Measurements from ENCODE around the gene CLSTN3.

CLSTN3 gene

DNA sequence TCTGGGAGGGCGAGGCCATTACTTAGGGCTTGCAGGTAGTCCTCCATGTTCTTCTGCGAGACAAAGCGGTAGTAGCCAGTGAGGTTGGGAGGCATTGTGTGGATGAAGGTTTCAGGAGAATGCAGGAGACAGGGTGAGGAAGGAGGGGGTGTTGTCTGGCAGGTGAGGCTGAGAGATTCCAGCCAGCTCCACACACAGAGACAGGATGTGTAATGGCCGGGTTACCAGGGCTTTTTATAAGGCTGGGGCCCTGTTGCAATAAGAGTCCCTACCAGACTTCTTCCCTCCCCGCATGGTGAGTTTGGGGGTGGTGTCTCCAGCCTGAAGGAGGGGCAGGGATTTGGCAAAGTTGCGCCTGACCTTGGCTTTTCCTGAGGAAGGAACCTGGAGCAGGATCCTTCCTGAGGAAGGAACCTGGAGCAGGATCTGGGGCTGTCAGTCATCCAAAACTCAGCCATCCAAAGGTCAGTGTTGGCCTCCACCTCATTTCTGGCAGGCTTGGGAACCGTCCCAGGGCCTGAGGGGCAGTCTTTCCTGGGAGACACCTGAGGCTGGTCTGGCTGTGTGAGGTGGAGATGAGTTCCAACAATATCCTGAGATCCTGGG, 1.4 kb upstream of the CLSTN3 start, which contains the start of gene RBP5:
Gene RBP5 (minus strand): TSS at position 209 of the 606 bp plus-strand sequence. CDS start 114 bp downstream, at position 95.
- DNase-seq = no peak

DNA sequence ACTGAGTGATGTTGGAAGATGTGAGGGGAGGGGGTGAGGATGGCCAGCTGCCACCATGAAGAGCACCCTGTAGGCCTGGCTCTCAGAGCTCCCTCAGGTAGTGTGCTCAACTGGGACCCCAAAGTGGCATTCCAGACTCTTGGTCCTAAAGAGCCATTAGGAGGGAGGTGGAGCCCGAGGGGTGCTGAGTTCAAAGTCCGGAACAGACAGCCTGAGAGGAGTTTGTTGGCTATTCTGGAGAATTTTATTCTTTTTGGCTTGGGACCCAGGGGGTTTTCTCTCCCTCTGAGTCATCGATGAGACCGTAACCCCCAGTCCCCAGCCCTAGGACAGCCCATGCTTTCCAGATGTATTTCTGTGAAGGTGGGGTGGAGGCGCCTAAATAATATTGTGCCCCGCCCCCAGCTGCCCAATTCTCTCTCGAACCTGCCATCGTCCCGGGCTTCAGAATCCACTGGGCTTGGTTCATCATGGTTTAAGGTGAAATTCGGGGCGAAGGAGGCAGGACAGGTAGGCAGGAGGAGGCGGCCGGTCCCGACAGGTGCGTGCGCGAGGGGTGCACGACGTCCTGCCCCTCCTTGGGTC, 792 bp upstream of the CLSTN3 start:
- no peak for DNase-seq

DNA sequence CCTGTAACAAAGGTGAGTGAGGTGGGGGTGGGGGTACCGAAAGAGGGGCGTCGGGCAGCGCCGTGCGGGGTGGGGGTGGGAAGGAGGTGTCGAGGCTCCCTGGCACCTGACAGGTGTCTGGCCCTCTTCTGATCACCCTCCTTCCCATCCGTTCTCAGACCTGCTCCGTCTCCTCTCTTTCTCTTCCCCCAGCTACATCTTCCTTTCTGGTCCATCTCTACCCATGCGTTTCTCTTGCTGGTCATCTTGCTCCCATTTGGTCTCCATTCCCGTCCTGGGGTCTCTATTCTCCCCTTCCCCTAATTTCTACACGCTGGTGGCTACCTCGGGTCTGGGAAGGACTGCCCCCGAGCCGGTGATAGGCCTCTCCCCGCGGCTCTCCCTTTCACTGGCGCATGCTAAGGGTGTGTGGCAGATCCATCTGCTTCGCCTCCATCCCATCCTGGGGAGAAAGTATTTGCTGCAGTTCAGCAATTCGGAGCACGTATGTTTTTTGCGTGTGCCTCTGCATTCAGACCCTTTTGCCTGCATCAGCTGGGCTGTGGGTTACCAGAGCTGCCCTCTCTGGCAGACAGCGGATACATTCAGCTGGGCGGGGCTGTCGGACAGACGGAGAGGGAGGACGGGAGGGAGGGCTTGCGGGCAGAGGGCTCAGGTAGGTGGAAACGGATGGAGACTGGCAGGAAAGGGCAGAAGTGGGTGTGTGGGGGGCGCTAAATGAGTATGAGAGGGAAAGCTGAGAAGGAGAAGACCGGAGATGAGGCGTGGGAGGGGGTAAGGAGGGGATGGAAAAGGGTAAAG, 730 bp downstream of the CLSTN3 start:
- peak; percentile 30 to 31 for DNase-seq

DNA sequence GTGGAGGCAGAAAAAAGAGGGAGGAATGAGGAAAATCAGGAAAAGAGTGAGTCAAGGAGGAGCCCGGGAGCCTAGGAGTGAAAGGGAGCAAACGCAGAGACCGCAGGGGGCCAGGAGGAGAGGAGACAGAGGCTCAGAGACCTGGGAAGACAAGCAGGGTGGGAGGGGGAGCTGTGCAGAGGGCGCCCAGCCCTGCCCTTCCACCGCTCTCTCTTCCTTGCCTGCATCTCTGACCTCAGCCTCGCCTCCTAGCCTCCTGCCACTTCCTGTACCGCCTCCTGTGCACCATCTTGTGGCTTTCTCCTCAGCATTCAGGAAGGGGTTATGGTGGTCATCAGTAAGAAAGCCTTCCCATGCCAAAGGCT, 1.3 kb downstream of the CLSTN3 start:
- DNase-seq = no peak

DNA sequence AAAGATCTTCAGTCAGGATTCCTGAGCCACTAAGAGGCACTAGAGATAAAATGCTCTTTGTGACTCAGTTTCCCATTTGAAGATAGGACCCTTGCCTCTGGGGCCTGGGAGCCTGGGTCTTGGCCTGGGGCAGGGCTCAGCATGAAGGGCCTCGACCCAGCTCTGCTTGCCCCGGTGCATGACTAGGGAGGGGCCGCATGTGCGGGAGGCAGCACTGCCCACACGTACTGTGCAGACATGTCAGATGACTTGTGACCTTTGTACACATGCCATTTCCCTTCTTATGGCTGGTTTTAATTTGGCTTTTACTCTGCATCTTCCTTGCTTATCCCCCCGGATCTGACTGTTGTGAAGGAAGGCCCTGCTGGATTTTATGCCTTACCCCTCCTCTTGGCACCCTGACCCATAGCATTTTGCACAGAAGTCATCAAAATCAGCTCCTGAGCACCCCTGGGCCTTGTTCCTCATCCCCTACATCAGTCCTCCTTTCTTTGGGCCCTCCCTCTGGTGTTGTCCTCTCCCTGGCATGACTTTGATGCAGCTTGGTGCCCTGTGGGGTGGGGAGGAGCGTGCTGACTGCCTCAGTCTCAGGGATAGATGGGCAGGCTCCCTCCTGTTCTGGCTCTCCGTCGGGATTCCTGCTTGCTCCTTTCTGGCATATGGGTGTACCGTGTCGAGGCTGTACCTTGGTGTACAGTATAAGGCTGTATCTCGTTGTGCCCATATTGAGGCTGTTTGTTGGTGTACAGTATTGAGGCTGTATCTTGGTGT, 4.4 kb downstream of the CLSTN3 start:
- no peak for DNase-seq

DNA sequence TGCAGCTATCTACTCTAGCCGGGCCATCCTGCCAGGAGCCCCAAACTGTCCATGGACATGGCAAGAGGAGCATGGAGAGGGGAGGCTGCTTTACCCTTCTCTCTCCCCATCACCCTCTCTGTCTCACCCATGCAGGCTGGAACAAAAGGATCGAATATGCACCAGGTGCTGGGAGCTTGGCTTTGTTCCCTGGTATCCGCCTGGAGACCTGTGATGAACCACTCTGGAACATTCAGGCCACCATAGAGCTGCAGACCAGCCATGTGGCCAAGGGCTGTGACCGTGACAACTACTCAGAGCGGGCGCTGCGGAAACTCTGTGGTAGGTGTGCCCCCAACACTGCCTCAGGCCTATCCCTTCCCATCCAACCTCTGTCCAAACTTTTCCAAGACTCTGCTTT, 5.9 kb downstream of the CLSTN3 start:
- DNase-seq = no peak

DNA sequence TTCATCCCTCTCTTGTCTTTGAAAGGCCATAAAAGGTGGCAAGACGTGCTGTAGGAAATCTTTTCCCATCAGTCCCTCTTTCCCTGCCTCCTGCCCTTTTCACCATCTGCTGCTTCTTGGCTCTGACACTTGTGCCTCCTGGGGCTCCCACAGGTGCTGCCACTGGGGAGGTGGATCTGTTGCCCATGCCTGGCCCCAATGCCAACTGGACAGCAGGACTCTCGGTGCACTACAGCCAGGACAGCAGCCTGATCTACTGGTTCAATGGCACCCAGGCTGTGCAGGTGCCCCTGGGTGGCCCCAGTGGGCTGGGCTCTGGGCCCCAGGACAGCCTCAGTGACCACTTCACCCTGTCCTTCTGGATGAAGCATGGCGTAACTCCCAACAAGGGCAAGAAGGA, 6.5 kb downstream of the CLSTN3 start:
- no peak for DNase-seq

- DNase-seq = no peak
These were observed 7.7 kb downstream of the CLSTN3 start for GRCh38 chr12:7137908-7138307.

- no peak for DNase-seq
These were observed 9.0 kb downstream of the CLSTN3 start for GRCh38 chr12:7139200-7139599.

DNA sequence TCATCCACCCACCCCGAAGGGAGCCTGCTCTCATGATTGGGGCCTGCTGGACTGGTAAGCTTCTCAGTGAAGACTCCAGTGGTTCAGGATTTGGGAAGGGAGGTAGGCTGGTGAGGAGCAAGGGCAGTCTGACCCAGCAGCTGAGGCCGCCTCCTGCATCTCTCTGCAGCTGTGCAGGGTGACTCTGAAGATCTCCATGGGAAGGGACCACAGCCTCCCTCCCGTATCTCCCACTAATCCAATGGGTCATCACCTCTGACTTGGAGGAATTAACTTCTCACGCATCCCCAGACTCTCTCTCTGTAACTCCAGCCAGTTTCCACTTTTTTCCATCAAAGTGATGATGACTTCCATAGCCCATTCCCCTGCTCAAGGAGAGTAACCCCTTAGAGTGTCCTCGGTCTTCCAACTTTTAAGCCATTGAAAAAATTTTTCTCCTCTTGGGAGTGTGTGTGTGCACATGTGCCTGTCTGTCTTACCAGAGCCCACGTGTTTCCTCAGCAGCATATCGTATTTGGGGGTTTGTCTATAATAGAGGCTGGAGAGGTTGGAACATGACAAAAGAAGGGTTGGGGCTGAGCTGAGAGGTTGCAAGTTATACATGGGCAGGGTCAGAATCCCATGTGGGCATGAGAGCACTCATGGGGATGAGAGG, 11.3 kb downstream of the CLSTN3 start:
- DNase-seq = no peak

- DNase-seq = peak; percentile 42 to 48
These were observed 12.0 kb downstream of the CLSTN3 start for GRCh38 chr12:7142056-7142644.

DNA sequence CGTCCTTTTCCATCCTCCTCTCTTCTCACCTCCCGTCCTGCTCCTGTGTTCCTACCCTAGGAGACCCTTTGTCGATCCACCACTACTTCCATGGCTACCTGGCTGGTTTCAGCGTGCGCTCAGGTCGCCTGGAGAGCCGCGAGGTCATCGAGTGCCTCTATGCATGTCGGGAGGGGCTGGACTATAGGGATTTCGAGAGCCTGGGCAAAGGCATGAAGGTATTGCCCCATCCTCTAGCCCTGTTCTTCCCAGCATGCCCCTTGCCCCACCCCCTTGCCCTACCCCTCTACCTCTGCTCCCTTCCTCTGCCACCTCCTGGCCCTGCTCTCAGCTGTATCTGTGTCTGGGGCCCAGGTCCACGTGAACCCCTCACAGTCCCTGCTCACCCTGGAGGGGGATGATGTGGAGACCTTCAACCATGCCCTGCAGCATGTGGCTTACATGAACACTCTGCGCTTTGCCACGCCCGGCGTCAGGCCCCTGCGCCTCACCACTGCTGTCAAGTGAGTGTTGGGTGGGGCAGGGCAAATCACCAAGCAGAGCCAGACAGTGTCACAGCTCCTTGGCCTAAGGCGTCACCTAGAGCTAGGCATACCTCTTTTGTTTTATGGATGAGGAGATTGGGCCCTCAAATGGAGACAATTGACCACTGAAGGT, 12.8 kb downstream of the CLSTN3 start:
- DNase-seq = no peak

- DNase-seq = no peak
These were observed 13.4 kb downstream of the CLSTN3 start for GRCh38 chr12:7143564-7143963.

GRCh38 chr12:7144414-7145120, 14.4 kb downstream of the CLSTN3 start:
- no peak for DNase-seq

- no peak for DNase-seq
These were observed 15.5 kb downstream of the CLSTN3 start for GRCh38 chr12:7145671-7146070.

GRCh38 chr12:7146228-7146627, 16.1 kb downstream of the CLSTN3 start:
- DNase-seq = no peak

- no peak for DNase-seq
These were observed 16.7 kb downstream of the CLSTN3 start for GRCh38 chr12:7146906-7147305.

DNA sequence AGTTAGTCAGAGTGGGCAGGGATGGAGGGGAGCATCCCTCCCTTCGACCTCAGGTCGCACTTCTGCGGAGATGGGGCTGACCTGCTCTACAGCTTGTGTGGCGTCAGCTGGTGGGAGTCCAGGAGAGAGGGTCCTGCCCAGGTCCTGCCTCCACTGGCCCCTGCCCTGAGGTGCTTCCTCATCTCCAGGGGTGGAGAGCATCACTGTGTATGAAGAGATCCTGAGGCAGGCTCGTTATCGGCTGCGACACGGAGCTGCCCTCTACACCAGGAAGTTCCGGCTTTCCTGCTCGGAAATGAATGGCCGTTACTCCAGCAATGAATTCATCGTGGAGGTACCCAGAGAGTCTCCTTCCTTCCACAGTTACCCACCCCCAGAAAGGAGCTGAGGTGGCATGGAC, 20.2 kb downstream of the CLSTN3 start:
- no peak for DNase-seq

DNA sequence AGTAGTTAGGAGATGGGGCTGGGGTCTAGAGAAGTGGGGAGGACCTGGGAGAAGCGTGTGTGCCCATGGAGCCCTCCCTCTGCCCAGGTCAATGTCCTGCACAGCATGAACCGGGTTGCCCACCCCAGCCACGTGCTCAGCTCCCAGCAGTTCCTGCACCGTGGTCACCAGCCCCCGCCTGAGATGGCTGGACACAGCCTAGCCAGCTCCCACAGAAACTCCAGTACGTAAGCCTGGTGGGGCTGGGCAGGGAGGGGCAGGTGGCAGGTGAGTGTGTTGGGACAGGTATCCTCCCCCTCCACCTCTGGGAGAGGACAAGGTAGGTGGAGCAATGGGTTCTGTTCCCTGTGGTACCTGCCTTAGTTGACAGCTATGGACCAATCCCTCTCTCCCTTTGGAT, 20.7 kb downstream of the CLSTN3 start:
- no peak for DNase-seq

GRCh38 chr12:7151532-7151931, 21.4 kb downstream of the CLSTN3 start:
- no peak for DNase-seq

DNA sequence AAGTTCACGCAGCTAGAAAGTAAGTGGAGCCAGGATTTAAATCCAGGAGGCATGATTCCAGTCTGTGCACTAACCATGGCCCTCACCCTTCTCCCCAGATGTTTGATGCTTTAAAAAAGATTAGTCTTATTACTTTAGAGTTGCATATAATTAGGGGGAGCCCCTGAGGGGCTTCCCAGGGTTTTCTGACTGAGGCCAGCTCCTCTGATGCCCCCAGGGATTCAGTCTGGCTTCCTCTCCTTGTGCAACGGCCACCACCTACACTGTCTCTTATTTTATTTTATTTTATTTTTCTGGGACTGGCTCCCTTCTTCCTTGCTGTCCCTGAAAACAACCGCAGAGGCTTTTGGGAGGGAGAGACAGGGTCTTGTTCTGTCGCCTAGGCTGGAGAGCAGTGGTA, 22.6 kb downstream of the CLSTN3 start:
- no peak for DNase-seq
